Sigmoid colon (tissue), 7 donors: Measurements from ENCODE around the gene INPP5D. TPM values are rescaled to one million over a fixed set of nuclear protein-coding genes. Genes with fewer than 3 reads are reported as not detected.

Experiments used
- DNase-seq: peaks from one replicate; pipeline ENCODE4 v3.0.0-alpha.2; 2019
- H3K27ac ChIP-seq, 4 donors: fragments of 200-600 bp; sonication (generic); one replicate each; pipeline ENCODE4 v1.5.1; 2016 to 2019; ENCODE audit warnings: mild to moderate bottlenecking in 1 of 4
- H3K27me3 ChIP-seq, 3 donors: fragments of 200-600 bp; sonication (generic); one replicate each; pipeline ENCODE4 v1.5.1; 2019; ENCODE audit warnings: mild to moderate bottlenecking in 1 of 3
- H3K36me3 ChIP-seq, 4 donors: fragments of 200-600 bp; sonication (generic); one replicate each; pipeline ENCODE4 v1.5.1; 2016 to 2019
- H3K4me1 ChIP-seq, 4 donors: fragments of 200-600 bp; sonication (generic); one replicate each; pipeline ENCODE4 v1.5.1; 2017 to 2019
- H3K4me3 ChIP-seq, 4 donors: fragments of 200-600 bp; sonication (generic); one replicate each; pipeline ENCODE4 v1.5.1; 2017 to 2019; ENCODE audit warnings: mild to moderate bottlenecking in 2 of 4, moderate library complexity in 1 of 4
- H3K9me3 ChIP-seq, 4 donors: fragments of 200-600 bp in 3 of 4; sonication (generic) in 3 of 4; one replicate each; pipeline versions ENCODE4 v1.5.1 to v1.6.1; 2013 to 2019
- CTCF ChIP-seq, 4 experiments: fragments of 450-650 bp in 3 of 4; fragments of 200-600 bp in 1 of 4; IDR thresholded peaks; one replicate each; pipeline ENCODE4 v1.5.1; 2016 to 2019; ENCODE audit warnings: antibody characterized with exemption in 4 of 4, mild to moderate bottlenecking in 3 of 4, moderate library complexity in 2 of 4
- EP300 ChIP-seq, 4 donors: sonication (generic); formaldehyde crosslinking; IDR thresholded peaks; one replicate each; pipeline ENCODE4 v1.6.1; 2017; ENCODE audit warnings: antibody characterized with exemption in 4 of 4
- POLR2A ChIP-seq, 2 donors: fragments of 450-650 bp; IDR thresholded peaks; one replicate each; pipeline ENCODE4 v1.6.1; 2016; ENCODE audit warnings: antibody characterized with exemption in 2 of 2, mild to moderate bottlenecking in 2 of 2, moderate library complexity in 2 of 2
- POLR2AphosphoS5 ChIP-seq, 4 donors: sonication (generic); formaldehyde crosslinking; IDR thresholded peaks; one replicate each; pipeline ENCODE4 v1.6.1; 2017; ENCODE audit warnings: antibody characterized with exemption in 4 of 4
- WGBS, 2 donors: extraction: QIAGEN DNeasy Blood & Tissue Kit; methylation state at CpG; one replicate each; pipeline ENCODE4 v1.1.7; 2013; 5-methylcytosine and 5-hydroxymethylcytosine counted together
- intact Hi-C: fragments of 100-400 bp; cut with DNase I; formaldehyde crosslinking; loops from one replicate; pipeline ENCODE4 v1.15.1; 2023
- polyA plus RNA-seq, 3 donors: library from polyadenylated mRNA; stranded (reverse); fragments of 200-250 nt; gene quantifications; one replicate each; pipeline ENCODE4 v1.2.3, GENCODE V29; 2013
- total RNA-seq, 4 donors: library from RNA; depleted of rRNA; stranded (reverse); fragments of >200 nt; gene quantifications; one replicate each; pipeline ENCODE4 v1.1.0, GENCODE V29; 2016
- donor health status: healthy with polysubstance abuse.
- donor health status: Bipolar disorder and iron deficiency.
- donor health status: healthy.

Gene INPP5D
- total and polyA plus RNA-seq, 7 donors = 4.2 to 44.8 (median 8.7) TPM

GRCh38 chr2:233178994-233179847 is 119.1 kb downstream of the INPP5D start:
- TF ChIP-seq POLR2A (IDR thresholded peaks at IDR 0.05) = no peak
- TF ChIP-seq CTCF (IDR thresholded peaks at IDR 0.05) = no peak
- TF ChIP-seq EP300 (IDR thresholded peaks at IDR 0.05) = no peak
- no peak for TF ChIP-seq POLR2AphosphoS5 (IDR thresholded peaks at IDR 0.05)
- 73 to 90% methylated on average over 14 of the region's 14 CpGs for WGBS, 2 donors

GRCh38 chr2:233179848-233180366 is 119.8 kb downstream of the INPP5D start:
- H3K4me1 ChIP-seq = no peaks in the 10 kb centered on the region
- DNase-seq = no peak
- intact Hi-C loops = no loop called here
- no peak for TF ChIP-seq POLR2A (IDR thresholded peaks at IDR 0.05)
- TF ChIP-seq POLR2AphosphoS5 (IDR thresholded peaks at IDR 0.05) = no peak
- no peak for TF ChIP-seq CTCF (IDR thresholded peaks at IDR 0.05)
- no peak for TF ChIP-seq EP300 (IDR thresholded peaks at IDR 0.05)
- no peaks in the 10 kb centered on the region for H3K9me3 ChIP-seq
- H3K27ac ChIP-seq = no peak overlapping the region
- 89 to 93% methylated on average over 5 of the region's 5 CpGs for WGBS, 2 donors
- no peak overlapping the region for H3K4me3 ChIP-seq
- H3K27me3 ChIP-seq = no peaks in the 10 kb centered on the region
- no peaks in the 10 kb centered on the region for H3K36me3 ChIP-seq

More at GRCh38 chr2:233178994-233179847, 119.1 kb downstream of the INPP5D start:
- intact Hi-C loops = no loop called here
- no peak overlapping the region for H3K27ac ChIP-seq
- H3K27me3 ChIP-seq = no peaks in the 10 kb centered on the region
- no peaks in the 10 kb centered on the region for H3K4me1 ChIP-seq
- no peak overlapping the region for H3K4me3 ChIP-seq
- H3K9me3 ChIP-seq = no peaks in the 10 kb centered on the region
- H3K36me3 ChIP-seq = no peaks in the 10 kb centered on the region
- no peak for DNase-seq

- Histone ChIP-seq H3K27ac (no peak overlapping the region), H3K9me3 (no peaks in the 10 kb centered on the region), H3K4me3 (no peak overlapping the region), H3K36me3 (no peaks in the 10 kb centered on the region), H3K27me3 (no peaks in the 10 kb centered on the region), H3K4me1 (no peaks in the 10 kb centered on the region)
- DNase-seq = no peak
- intact Hi-C loops = no loop called here
- 83 to 85% methylated on average over 9 of the region's 9 CpGs for WGBS, 2 donors
- TF ChIP-seq CTCF (IDR thresholded peaks at IDR 0.05) (no peak), POLR2AphosphoS5 (IDR thresholded peaks at IDR 0.05) (no peak), POLR2A (IDR thresholded peaks at IDR 0.05) (no peak), EP300 (IDR thresholded peaks at IDR 0.05) (no peak)
Measured at GRCh38 chr2:233183869-233184418, 123.8 kb downstream of the INPP5D start.

- no peak for DNase-seq
- intact Hi-C loops = no loop called here
- Histone ChIP-seq H3K9me3 (no peaks in the 10 kb centered on the region), H3K27ac (no peak overlapping the region), H3K4me1 (no peaks in the 10 kb centered on the region), H3K4me3 (no peak overlapping the region), H3K36me3 (no peaks in the 10 kb centered on the region), H3K27me3 (no peaks in the 10 kb centered on the region)
- WGBS, 2 donors = 85 to 88% methylated on average over 8 of the region's 8 CpGs
- TF ChIP-seq EP300 (IDR thresholded peaks at IDR 0.05) = no peak
- TF ChIP-seq CTCF (IDR thresholded peaks at IDR 0.05) = no peak
- TF ChIP-seq POLR2AphosphoS5 (IDR thresholded peaks at IDR 0.05) = no peak
- no peak for TF ChIP-seq POLR2A (IDR thresholded peaks at IDR 0.05)
Measured at GRCh38 chr2:233184669-233185068, 124.5 kb downstream of the INPP5D start.
